ENCODE results near the gene STAM2.

Gene STAM2

DNA sequence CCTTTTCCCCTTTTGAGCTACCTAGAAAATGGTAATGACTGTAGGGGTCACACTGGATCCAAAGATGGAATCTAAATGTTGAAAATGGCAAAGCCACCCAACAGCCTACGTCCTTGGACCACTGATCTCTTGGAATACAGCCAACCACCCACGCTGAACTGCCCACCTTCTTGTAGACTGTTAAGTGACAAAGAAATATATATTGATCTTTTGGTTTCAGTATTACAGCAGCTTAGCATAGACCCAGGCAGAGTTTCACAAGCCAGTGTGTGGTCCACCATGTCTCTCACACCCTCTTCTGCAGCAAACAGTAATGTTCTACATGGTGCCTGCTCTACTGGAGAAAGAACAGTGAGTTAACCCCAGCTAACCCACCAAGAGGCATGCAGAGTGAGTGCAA, 96.9 kb downstream of the STAM2 start:
- Mint-ChIP-seq H3K27ac (no peak overlapping the region), H3K4me1 (no peaks in the 10 kb centered on the region), H3K4me3 (no peak overlapping the region), H3K9me3 (no peaks in the 10 kb centered on the region), H3K36me3 (no peaks in the 10 kb centered on the region)
- ATAC-seq: peak; percentile 16
- no peak for DNase-seq (ENCODE audit: low spot score in 2 of 2)

GRCh38 chr2:152078023-152078422, 97.5 kb downstream of the STAM2 start:
- ATAC-seq (no peak), DNase-seq (ENCODE audit: low spot score in 2 of 2) (no peak)
- Mint-ChIP-seq H3K27ac (no peak overlapping the region), H3K4me1 (no peaks in the 10 kb centered on the region), H3K9me3 (no peaks in the 10 kb centered on the region), H3K36me3 (no peaks in the 10 kb centered on the region), H3K4me3 (no peak overlapping the region)

- Mint-ChIP-seq H3K36me3 (no peaks in the 10 kb centered on the region), H3K4me1 (no peaks in the 10 kb centered on the region), H3K9me3 (no peaks in the 10 kb centered on the region), H3K4me3 (no peak overlapping the region), H3K27ac (no peak overlapping the region)
- DNase-seq (ENCODE audit: low spot score in 2 of 2) (no peak), ATAC-seq (peak; percentile 19)
Measured at GRCh38 chr2:152075461-152076050, 100.0 kb downstream of the STAM2 start.

DNA sequence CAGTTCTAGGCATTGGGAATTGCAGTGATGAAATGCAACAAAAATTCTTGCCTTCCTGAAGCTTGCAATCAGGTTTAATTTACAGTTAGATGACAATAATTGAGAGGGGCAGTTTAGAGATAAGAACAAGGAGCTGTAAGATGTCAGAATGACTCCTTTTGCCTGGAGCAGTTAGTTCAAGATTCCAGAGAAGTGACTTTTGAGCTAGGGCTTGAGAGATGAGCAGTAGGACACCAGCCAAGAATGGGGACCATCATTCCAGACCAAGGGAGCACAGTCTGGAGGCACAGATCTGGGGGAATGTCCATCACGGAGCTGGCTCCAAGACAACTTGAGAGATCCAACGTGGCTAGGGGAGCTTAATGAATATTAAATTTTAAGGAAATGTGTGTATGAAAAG, 103.6 kb downstream of the STAM2 start:
- Mint-ChIP-seq H3K9me3 (no peaks in the 10 kb centered on the region), H3K4me3 (no peak overlapping the region), H3K27ac (no peak overlapping the region), H3K36me3 (no peaks in the 10 kb centered on the region), H3K4me1 (no peaks in the 10 kb centered on the region)
- DNase-seq (ENCODE audit: low spot score in 2 of 2): no peak
- ATAC-seq: no peak

- DNase-seq (ENCODE audit: low spot score in 2 of 2): no peak
- Mint-ChIP-seq H3K36me3 (no peaks in the 10 kb centered on the region), H3K4me3 (no peak overlapping the region), H3K4me1 (no peaks in the 10 kb centered on the region), H3K9me3 (no peaks in the 10 kb centered on the region), H3K27ac (no peak overlapping the region)
- ATAC-seq: no peak
Measured at GRCh38 chr2:152071518-152071917, 104.0 kb downstream of the STAM2 start.

GRCh38 chr2:152071092-152071491, 104.5 kb downstream of the STAM2 start:
- H3K9me3 Mint-ChIP-seq: no peaks in the 10 kb centered on the region
- no peaks in the 10 kb centered on the region for H3K4me1 Mint-ChIP-seq
- no peak for ATAC-seq
- no peak for DNase-seq (ENCODE audit: low spot score in 2 of 2)
- H3K4me3 Mint-ChIP-seq: no peak overlapping the region
- H3K27ac Mint-ChIP-seq: no peak overlapping the region
- no peaks in the 10 kb centered on the region for H3K36me3 Mint-ChIP-seq

GRCh38 chr2:152068226-152068625, 107.3 kb downstream of the STAM2 start:
- no peaks in the 10 kb centered on the region for H3K9me3 Mint-ChIP-seq
- H3K36me3 Mint-ChIP-seq: no peaks in the 10 kb centered on the region
- ATAC-seq (no peak), DNase-seq (ENCODE audit: low spot score in 2 of 2) (no peak)
- H3K4me3 Mint-ChIP-seq: no peak overlapping the region
- no peaks in the 10 kb centered on the region for H3K4me1 Mint-ChIP-seq
- no peak overlapping the region for H3K27ac Mint-ChIP-seq

DNA sequence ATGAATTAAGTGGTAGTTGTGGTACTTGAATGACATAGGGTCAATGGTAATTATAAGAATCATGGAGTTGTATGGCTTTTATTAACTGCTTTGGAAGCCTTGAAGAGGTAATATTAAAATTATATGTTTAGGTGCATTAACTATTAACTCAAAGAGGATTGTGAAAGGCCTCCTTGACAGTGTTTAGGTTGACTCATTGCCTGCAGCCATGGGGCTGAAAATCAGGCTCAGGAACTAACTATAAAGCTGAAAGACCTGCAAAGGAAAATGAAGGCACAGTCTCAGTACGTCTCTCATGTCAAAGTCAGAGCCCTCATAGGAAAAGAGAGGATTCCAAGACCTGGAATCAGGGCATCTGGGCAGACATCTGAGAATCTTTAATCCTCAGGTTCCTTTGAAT, 107.7 kb downstream of the STAM2 start:
- DNase-seq (ENCODE audit: low spot score in 2 of 2) (no peak), ATAC-seq (no peak)
- no peak overlapping the region for H3K27ac Mint-ChIP-seq
- no peaks in the 10 kb centered on the region for H3K4me1 Mint-ChIP-seq
- H3K9me3 Mint-ChIP-seq: no peaks in the 10 kb centered on the region
- no peak overlapping the region for H3K4me3 Mint-ChIP-seq
- no peaks in the 10 kb centered on the region for H3K36me3 Mint-ChIP-seq
